Breast epithelium (tissue), 4 donors: ENCODE data around the gene WHAMM. TPM values are rescaled to one million over a fixed set of nuclear protein-coding genes. Genes with fewer than 3 reads are reported as not detected.

ENCODE experiments used
- DNase-seq, 2 donors: peaks; one replicate each; pipeline ENCODE4 v3.0.0-alpha.2; 2019; ENCODE audit warnings: low spot score in 2 of 2
- H3K27ac ChIP-seq, 2 donors: fragments of 200-600 bp; sonication (generic) in 1 of 2; one replicate each; pipeline ENCODE4 v1.5.1; 2016 to 2019; ENCODE audit warnings: mild to moderate bottlenecking in 1 of 2
- H3K27me3 ChIP-seq, 2 donors: fragments of 200-600 bp; sonication (generic) in 1 of 2; one replicate each; pipeline versions ENCODE4 v1.5.1 to v1.6.0; 2017 to 2019; ENCODE audit warnings: control low read depth in 1 of 2, mild to moderate bottlenecking in 1 of 2
- H3K36me3 ChIP-seq: fragments of 200-600 bp; one replicate; pipeline ENCODE4 v1.5.1; 2019
- H3K4me1 ChIP-seq, 2 donors: fragments of 200-600 bp; sonication (generic); one replicate each; pipeline ENCODE4 v1.5.1; 2016 to 2019; ENCODE audit warnings: control low read depth in 1 of 2
- H3K4me3 ChIP-seq, 3 donors: fragments of 200-600 bp; sonication (generic); 1 replicate in 2 of 3; 2 replicates in 1 of 3; pipeline ENCODE4 v1.5.1; 2016 to 2019; ENCODE audit warnings: mild to moderate bottlenecking in 3 of 3, moderate library complexity in 2 of 3
- H3K9me3 ChIP-seq, 2 donors: fragments of 200-600 bp; sonication (generic) in 1 of 2; one replicate each; pipeline ENCODE4 v1.5.1; 2016 to 2019; ENCODE audit warnings: control low read depth in 1 of 2
- POLR2A ChIP-seq: fragments of 450-650 bp; IDR thresholded peaks from one replicate; pipeline ENCODE4 v1.6.1; 2016; ENCODE audit warnings: antibody characterized with exemption, mild to moderate bottlenecking, moderate library complexity
- POLR2AphosphoS5 ChIP-seq, 3 donors: sonication (generic); formaldehyde crosslinking; IDR thresholded peaks; one replicate each; pipeline ENCODE4 v1.6.1; 2017; ENCODE audit warnings: antibody characterized with exemption in 3 of 3
- intact Hi-C: fragments of 100-400 bp; cut with DNase I; formaldehyde crosslinking; loops from one replicate; pipeline ENCODE4 v1.15.1; 2023; ENCODE audit warnings: low total_unique reads
- total RNA-seq, 3 donors: library from RNA; depleted of rRNA; stranded (reverse); fragments of >200 nt; gene quantifications; one replicate each; pipeline ENCODE4 v1.1.0, GENCODE V29; 2016
- TF ChIP-seq, protein P1 (sequence below), 3 donors: fragments of 450-650 bp; IDR thresholded peaks; one replicate each; pipeline ENCODE4 v1.5.1; 2016 to 2017; ENCODE audit warnings: antibody characterized with exemption in 3 of 3, mild to moderate bottlenecking in 3 of 3, moderate library complexity in 3 of 3

The WHAMM gene
- total RNA-seq, 3 donors from 2014 or later: 10.8 to 12.9 (median 11.0) TPM

DNA sequence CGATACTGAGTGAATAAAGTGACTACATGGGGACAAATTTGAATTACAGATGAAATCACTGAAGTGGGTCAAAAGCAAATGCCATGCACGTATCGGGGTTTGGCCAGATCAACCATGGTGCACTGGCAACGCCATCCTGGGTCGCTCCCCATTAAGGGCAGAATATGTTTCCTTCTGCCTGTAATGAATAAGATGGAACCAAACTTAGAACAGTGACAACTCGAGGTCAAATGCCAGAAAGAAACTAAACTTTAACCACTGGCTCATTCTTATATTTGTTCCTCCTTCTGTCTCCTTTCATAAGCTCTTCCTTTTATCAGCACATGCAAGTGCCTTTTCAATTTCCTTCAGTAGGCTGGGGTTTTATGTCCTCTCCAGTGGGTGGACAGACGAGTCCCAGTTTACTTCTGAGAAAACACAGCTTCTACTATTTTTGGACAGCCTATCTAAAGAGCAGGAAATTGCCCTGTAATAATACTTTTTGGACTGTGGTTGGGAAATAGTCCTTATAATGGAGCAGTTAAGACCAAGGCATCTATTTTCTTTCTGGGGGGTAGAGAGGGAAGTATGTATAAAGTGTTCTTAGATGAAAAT lies 61.4 kb downstream of the WHAMM start:
- TF ChIP-seq POLR2A (no peak), POLR2AphosphoS5 (IDR thresholded peaks at IDR 0.05) (no peak)
- TF ChIP-seq, protein P1, sequence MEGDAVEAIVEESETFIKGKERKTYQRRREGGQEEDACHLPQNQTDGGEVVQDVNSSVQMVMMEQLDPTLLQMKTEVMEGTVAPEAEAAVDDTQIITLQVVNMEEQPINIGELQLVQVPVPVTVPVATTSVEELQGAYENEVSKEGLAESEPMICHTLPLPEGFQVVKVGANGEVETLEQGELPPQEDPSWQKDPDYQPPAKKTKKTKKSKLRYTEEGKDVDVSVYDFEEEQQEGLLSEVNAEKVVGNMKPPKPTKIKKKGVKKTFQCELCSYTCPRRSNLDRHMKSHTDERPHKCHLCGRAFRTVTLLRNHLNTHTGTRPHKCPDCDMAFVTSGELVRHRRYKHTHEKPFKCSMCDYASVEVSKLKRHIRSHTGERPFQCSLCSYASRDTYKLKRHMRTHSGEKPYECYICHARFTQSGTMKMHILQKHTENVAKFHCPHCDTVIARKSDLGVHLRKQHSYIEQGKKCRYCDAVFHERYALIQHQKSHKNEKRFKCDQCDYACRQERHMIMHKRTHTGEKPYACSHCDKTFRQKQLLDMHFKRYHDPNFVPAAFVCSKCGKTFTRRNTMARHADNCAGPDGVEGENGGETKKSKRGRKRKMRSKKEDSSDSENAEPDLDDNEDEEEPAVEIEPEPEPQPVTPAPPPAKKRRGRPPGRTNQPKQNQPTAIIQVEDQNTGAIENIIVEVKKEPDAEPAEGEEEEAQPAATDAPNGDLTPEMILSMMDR (IDR thresholded peaks at IDR 0.05): no peak
- H3K9me3 ChIP-seq: no peaks in the 10 kb centered on the region
- intact Hi-C loops: no loop called here

DNA sequence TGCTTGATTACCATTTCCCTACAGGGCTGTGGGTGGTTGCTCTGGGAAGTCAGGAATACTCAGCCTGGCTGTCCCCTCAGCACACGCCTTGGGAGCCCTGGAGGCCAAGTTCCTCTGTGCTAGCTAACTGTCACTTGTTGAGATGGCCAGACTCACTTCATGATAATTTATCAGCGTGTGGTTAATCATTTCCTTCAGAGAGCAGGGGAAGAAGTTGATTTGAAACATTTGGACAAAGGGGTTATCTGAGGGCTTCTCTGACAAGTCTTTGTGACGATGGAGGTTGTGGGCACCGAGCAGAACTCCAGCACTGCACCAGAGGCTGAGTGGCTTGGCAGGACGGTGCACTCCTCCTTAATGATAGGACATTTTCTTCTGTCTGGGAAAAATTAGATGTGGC lies 61.9 kb downstream of the WHAMM start:
- no peaks in the 10 kb centered on the region for H3K9me3 ChIP-seq
- H3K27me3 ChIP-seq: no peaks in the 10 kb centered on the region
- no peak overlapping the region for H3K4me3 ChIP-seq
- no peaks in the 10 kb centered on the region for H3K4me1 ChIP-seq
- H3K36me3 ChIP-seq: no peaks in the 10 kb centered on the region
- no peak for TF ChIP-seq POLR2AphosphoS5 (IDR thresholded peaks at IDR 0.05)
- TF ChIP-seq POLR2A: no peak
- TF ChIP-seq, protein P1 (IDR thresholded peaks at IDR 0.05): no peak
- no peak for DNase-seq
- no peak overlapping the region for H3K27ac ChIP-seq
- intact Hi-C loops: no loop called here

More for the DNA sequence above, 61.4 kb downstream of the WHAMM start:
- Histone ChIP-seq H3K4me1 (no peaks in the 10 kb centered on the region), H3K4me3 (no peak overlapping the region), H3K27me3 (no peaks in the 10 kb centered on the region), H3K27ac (no peak overlapping the region), H3K36me3 (no peaks in the 10 kb centered on the region)
- DNase-seq: no peak

DNA sequence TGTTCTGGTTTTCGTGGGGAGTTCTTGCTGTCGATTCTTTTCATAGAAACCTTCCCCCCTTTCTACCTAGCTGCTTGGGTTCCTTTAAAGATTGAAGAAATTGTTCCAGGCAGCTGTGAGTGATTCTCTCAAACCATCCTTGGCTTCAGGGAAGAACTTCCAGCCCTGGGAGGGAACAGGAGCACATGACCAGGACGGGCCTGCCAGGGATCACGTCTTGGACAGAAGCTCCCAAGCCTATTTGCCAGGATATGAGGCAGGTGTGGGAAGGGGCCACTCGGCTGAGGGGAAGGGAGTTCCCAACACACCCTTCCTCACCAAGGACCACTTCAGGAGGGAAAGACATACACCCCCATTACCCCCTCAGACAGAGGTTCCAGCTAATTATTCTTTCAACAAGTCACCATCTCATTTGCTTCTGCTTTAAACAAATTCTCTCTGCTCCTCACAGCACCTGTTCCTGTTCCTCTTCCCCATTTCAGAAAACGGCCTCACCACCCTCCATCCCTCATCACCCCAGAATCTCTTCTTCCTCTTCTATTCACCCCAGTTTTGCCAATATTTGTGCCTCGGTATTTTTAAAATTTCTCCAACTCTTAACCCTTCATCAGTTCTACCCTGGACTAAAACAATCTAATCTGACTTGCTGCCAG lies 62.5 kb downstream of the WHAMM start:
- intact Hi-C loops: no loop called here
- Histone ChIP-seq H3K27ac (no peak overlapping the region), H3K36me3 (no peaks in the 10 kb centered on the region), H3K27me3 (no peaks in the 10 kb centered on the region), H3K9me3 (no peaks in the 10 kb centered on the region), H3K4me1 (no peaks in the 10 kb centered on the region), H3K4me3 (no peak overlapping the region)
- TF ChIP-seq POLR2A (no peak), POLR2AphosphoS5 (IDR thresholded peaks at IDR 0.05) (no peak)
- TF ChIP-seq, protein P1 (IDR thresholded peaks at IDR 0.05): no peak
- no peak for DNase-seq

- TF ChIP-seq POLR2A (no peak), POLR2AphosphoS5 (IDR thresholded peaks at IDR 0.05) (no peak)
- TF ChIP-seq, protein P1 (IDR thresholded peaks at IDR 0.05): no peak
Observed at GRCh38 chr15:82873000-82873680, 63.7 kb downstream of the WHAMM start.

DNA sequence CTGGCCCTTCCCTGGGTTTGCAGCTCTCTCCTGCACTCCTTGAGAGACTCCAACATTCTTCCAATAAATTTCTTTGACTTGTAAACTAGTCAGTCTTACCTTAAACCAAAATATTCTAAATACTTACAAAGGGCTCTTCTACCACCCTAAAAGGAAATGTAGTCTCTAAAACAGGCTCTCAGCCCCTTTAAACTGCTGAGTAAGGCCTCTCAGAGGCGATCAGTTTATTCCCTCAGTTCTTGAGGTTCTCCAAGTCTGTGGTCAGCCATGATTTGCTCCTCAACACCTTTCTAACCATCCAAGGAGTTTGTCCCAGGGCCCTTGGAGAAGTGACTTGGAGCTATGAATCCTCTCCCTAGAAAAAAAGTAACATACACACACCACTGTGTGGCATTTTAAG lies 64.8 kb downstream of the WHAMM start:
- Histone ChIP-seq H3K27me3 (no peaks in the 10 kb centered on the region), H3K9me3 (no peaks in the 10 kb centered on the region), H3K27ac (no peak overlapping the region), H3K4me1 (no peaks in the 10 kb centered on the region), H3K4me3 (no peak overlapping the region), H3K36me3 (no peaks in the 10 kb centered on the region)
- intact Hi-C loops: no loop called here
- TF ChIP-seq, protein P1 (IDR thresholded peaks at IDR 0.05): no peak
- TF ChIP-seq POLR2AphosphoS5 (IDR thresholded peaks at IDR 0.05) (no peak), POLR2A (no peak)
- DNase-seq: no peak

More at GRCh38 chr15:82873000-82873680, 63.7 kb downstream of the WHAMM start:
- H3K36me3 ChIP-seq: no peaks in the 10 kb centered on the region
- no peak for DNase-seq
- intact Hi-C loops: no loop called here
- no peak overlapping the region for H3K27ac ChIP-seq
- no peaks in the 10 kb centered on the region for H3K27me3 ChIP-seq
- no peaks in the 10 kb centered on the region for H3K9me3 ChIP-seq
- no peaks in the 10 kb centered on the region for H3K4me1 ChIP-seq
- H3K4me3 ChIP-seq: no peak overlapping the region
